Measurements from ENCODE around the gene USP13.
A peak's percentile ranks its signal among the peaks of the same experiment; 100 is the strongest.
"Not testable (repeated sequence)": the region's sequence is repeated elsewhere in the genome, so short reads cannot be mapped to it uniquely, and the experiment has no call there.

USP13 gene

GRCh38 chr3:179653096-179653797 is 407 bp downstream of the USP13 start:
- FAIRE-seq (no peak), DNase-seq (ENCODE audit: insufficient read length, low spot score) (peak; percentile 43)

- FAIRE-seq = no peak
- no peak for DNase-seq (ENCODE audit: insufficient read length, low spot score)
Measured at GRCh38 chr3:179655236-179655635, 2.4 kb downstream of the USP13 start.

DNA sequence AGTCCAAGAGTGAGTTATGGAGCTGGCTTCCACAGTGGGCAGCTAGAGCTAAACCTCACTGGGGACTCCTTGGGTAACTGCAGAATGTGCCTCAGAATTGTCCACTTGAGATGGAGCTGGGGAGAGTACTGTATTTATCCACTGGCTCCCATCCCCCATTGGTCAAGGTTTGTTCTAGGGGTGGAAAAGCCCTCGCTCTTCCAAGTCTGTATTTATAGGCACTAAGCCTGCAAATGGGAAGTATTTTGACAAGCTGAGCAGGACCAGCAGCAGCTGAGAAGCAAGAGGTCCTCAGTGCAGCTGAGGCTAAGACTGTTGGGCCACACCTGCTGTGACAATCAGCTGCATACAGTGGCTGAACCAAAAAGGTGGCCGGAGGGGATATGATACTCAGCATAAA is 5.8 kb downstream of the USP13 start:
- DNase-seq (ENCODE audit: insufficient read length, low spot score) (no peak), FAIRE-seq (no peak)

- DNase-seq (ENCODE audit: insufficient read length, low spot score) (no peak), FAIRE-seq (no peak)
Measured at GRCh38 chr3:179660872-179661271, 8.0 kb downstream of the USP13 start.

- DNase-seq (ENCODE audit: insufficient read length, low spot score) (no peak), FAIRE-seq (no peak)
Measured at GRCh38 chr3:179661777-179662176, 8.9 kb downstream of the USP13 start.

GRCh38 chr3:179663093-179663492 is 10.3 kb downstream of the USP13 start:
- FAIRE-seq = no peak
- no peak for DNase-seq (ENCODE audit: insufficient read length, low spot score)

DNA sequence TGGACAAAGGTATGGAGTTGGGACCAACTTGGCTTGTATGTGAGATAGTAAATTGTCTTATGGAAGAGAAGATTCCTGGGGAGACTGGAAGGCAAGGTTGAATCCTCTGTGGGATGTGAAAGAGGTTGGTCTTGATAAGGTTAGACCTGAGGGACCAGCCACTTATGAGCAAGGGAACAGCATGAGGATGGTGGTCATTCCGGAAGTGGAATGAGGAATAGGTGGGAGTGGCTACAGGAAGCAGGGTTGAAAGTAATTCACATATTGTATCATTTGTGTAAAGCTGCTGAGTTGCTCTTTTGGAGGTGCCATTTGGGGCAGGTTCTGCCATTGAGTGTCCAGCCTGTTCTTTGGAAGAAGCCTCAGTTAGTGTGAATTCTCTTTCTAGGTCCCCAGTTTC is 13.2 kb downstream of the USP13 start:
- no peak for DNase-seq (ENCODE audit: insufficient read length, low spot score)

GRCh38 chr3:179666436-179667035 is 13.7 kb downstream of the USP13 start:
- DNase-seq (ENCODE audit: insufficient read length, low spot score) = no peak
- no peak for FAIRE-seq

More for the DNA sequence above, 13.2 kb downstream of the USP13 start:
- FAIRE-seq = no peak

DNA sequence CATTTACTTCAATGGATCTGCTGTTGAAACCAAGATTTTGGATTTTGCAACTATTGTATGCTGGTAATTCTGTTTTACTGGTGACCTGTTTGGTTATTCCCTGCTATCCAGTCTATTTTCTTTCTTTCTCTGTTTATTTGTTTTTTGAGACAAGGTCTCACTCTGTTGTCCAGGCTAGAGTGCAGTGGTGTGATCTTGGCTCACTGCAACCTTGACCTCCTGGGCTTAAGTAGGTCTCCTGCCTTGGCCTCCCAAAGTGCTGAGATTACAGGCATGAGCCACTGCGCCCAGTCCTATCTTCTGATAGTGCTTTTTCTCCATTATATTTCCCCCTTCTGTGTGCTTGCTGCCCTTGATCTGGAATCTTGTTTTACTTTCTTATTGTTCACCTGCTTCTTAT is 15.6 kb downstream of the USP13 start:
- FAIRE-seq (no peak), DNase-seq (ENCODE audit: insufficient read length, low spot score) (no peak)

- DNase-seq (ENCODE audit: insufficient read length, low spot score) (no peak), FAIRE-seq (no peak)
Measured at GRCh38 chr3:179670311-179670710, 17.5 kb downstream of the USP13 start.

DNA sequence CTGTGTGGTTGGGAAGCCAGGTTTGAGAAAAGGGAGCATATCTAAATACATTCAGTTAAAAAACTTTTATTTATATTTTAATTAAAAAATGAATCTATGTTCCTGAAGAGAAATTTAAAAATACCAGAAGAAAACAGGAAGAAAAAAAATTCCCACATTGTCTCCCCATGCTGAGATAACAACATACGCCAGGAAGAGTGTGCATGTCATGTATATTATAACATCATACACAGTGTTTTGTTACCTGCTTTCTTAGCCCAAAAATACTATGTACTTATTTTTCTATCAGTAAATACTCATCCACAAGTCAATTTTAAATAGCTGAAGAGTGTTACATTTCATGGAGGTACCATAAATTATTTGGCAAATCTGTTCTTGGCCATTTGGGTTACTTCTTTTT is 18.5 kb downstream of the USP13 start:
- FAIRE-seq = no peak
- DNase-seq (ENCODE audit: insufficient read length, low spot score) = no peak

GRCh38 chr3:179671747-179672242 is 19.0 kb downstream of the USP13 start:
- FAIRE-seq = no peak
- DNase-seq (ENCODE audit: insufficient read length, low spot score) = no peak

- no peak for DNase-seq (ENCODE audit: insufficient read length, low spot score)
Measured at GRCh38 chr3:179672918-179673317, 20.1 kb downstream of the USP13 start.

DNA sequence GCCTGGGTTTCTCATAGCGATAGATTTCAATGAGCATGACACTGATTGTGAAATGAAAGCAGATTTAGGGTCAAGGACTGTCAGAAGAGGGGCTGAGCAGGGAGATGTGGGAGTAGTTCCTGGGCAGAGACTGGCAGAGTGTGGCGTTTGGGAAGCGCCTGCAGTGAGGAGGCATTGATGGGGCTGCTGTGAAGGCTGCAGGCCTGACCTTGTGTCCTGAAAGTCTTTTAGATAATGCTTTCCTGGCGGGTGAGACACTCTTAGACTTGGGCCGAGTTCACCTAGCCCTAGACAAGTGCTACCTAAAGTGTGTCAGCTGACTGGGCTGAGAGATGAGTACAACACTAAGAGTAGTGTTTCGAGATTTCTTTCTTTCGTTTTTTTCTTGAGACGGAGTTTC is 20.7 kb downstream of the USP13 start:
- no peak for FAIRE-seq
- DNase-seq (ENCODE audit: insufficient read length, low spot score) = no peak

More at GRCh38 chr3:179672918-179673317, 20.1 kb downstream of the USP13 start:
- no peak for FAIRE-seq

DNA sequence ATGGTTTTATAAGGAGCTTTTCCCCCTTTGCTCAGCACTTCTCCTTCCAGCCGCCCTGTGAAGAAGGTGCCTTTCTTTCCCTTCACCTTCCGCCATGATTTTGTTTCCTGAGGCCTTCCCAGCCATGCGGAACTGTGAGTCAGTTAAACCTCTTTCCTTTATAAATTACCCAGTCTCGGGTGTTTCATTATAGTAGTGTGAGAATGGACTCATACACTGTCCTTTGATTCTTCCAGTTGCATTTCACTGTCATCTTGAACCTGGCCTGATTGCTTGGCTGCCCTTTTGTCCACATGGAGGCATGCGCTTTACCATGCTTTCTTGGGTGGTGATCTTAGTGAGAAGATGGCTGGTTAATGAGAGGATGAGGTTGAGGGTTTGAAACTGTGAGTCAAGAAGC is 23.2 kb downstream of the USP13 start:
- FAIRE-seq (no peak), DNase-seq (ENCODE audit: insufficient read length, low spot score) (no peak)

GRCh38 chr3:179677884-179678283 is 25.0 kb downstream of the USP13 start:
- FAIRE-seq = no peak
- no peak for DNase-seq (ENCODE audit: insufficient read length, low spot score)

DNA sequence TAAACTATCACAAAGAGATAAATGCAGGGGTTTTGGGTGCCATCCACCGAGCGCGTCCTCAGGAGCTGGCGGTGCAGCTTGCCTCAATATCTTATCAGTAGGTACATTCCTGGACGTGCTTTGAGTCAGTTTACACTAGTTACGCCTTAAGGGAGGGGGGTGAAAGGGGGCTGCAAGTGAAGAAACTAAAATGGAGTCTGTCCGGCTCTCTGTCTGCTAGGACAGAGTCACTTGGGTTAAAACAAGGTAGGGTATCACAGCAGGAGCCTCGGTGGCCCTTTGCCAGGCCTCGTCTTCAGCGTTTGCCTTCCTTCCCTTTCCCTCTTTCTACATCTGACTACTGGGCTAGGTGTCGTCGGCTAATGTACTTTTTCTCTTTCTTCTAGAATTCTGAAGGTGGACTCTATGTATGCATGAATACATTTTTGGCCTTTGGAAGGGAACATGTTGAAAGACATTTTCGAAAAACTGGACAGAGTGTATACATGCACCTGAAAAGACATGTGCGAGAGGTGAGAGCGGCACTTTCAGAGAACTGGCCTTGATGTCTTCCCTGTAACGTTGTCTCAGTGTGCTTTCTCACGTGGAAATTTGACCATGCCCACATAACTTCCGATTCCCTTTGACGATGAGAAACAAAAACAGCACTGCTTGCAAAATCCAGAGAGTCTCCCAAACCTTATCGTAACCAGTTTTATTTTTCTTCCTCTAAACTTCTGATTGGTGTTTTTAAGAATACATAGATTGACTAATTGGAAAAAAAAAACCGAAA is 28.8 kb downstream of the USP13 start:
- FAIRE-seq (no peak), DNase-seq (ENCODE audit: insufficient read length, low spot score) (no peak)

GRCh38 chr3:179682426-179683080 is 29.7 kb downstream of the USP13 start:
- no peak for FAIRE-seq

DNA sequence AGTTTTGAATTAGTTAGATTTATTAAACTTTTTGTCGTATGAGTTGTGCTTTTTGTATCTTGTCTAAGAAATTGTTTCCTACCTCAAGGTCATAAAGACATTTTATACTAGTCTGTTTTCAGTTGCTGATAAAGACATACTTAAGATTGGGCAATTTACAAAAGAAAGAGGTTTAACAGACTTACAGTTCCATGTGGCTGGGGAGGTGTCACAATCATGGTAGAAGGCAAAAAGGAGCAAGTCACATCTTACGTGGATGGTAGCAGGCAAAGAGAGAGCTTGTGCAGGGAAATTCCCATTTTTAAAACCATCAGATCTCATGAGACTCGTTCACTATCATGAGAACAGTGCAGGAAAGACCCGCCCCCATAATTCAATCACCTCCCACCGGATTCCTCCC is 30.4 kb downstream of the USP13 start:
- not testable (repeated sequence) for FAIRE-seq; DNase-seq (ENCODE audit: insufficient read length, low spot score)

More at GRCh38 chr3:179682426-179683080, 29.7 kb downstream of the USP13 start:
- DNase-seq (ENCODE audit: insufficient read length, low spot score) = no peak

DNA sequence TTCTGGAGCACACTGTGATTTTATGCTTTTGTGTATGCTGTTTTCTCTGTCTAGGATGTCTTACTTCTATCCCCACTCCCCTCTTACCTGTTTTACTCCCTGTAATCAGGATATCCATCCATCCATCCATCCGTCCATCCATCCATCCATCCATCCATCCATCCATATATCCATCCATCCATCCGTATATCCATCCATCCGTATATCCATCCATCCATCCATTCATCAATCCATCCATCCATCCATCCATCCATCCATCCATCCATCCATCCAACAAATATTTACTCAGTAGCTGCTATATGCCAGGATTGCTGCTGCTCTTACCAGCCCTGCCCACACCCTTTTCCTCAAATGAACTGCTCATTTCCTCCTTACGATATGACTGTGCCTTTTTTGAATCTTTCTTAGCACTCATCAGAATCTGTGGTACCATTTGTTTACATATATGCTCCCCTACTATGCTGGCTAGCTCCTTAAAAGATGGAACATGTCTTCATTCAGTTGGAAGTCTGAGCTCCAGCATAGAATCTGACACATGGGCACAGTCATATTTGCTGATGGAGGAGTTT is 35.2 kb downstream of the USP13 start:
- FAIRE-seq (no peak), DNase-seq (ENCODE audit: insufficient read length, low spot score) (no peak)

- FAIRE-seq = no peak
- DNase-seq (ENCODE audit: insufficient read length, low spot score) = no peak
Measured at GRCh38 chr3:179688850-179689249, 36.0 kb downstream of the USP13 start.

Data from HTR-8/SVneo (cell line).